Raji (cell line): ENCODE results near the gene KRT73.

Experiments
- POLR2A ChIP-seq: IDR thresholded peaks from 2 replicates; pipeline ENCODE4 v1.6.1; 2011; ENCODE audit warnings: low read depth, low read length, control low read depth; ENCODE audit not compliant: insufficient read depth

Gene KRT73

DNA sequence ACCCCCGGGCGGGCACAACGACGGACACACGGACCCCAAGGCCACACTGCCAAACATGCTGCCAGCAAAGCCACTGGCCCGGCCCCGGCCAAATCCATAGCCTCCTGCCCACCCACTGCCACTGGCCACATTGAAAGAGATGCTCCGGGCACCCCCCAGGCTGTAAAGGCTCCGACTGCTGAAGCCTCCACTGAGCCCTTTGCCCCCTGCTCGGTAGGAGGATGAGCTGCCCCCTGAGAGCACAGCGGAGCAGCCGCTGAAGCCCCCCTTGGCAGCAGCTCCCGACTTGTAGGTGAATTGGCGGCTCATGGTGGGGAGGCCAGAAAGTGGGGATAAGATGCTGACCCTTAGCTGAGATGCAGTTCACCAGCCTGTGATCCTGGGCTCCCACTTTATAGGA is at the start of gene KRT73:
Gene KRT73, minus strand, starts transcription at position 344 of the 400 bp plus-strand sequence. Its CDS starts 35 bp downstream, at position 309.
- TF ChIP-seq POLR2A, result no peak

- no peak for TF ChIP-seq POLR2A
Observed at GRCh38 chr12:52667931-52668330, 49.6 kb upstream of the KRT73 start.

GRCh38 chr12:52667509-52667908 is 49.1 kb upstream of the KRT73 start:
- no peak for TF ChIP-seq POLR2A

- no peak for TF ChIP-seq POLR2A
Observed at GRCh38 chr12:52666471-52666870, 48.1 kb upstream of the KRT73 start.

- no peak for TF ChIP-seq POLR2A
Observed at GRCh38 chr12:52663420-52663819, 45.1 kb upstream of the KRT73 start.

DNA sequence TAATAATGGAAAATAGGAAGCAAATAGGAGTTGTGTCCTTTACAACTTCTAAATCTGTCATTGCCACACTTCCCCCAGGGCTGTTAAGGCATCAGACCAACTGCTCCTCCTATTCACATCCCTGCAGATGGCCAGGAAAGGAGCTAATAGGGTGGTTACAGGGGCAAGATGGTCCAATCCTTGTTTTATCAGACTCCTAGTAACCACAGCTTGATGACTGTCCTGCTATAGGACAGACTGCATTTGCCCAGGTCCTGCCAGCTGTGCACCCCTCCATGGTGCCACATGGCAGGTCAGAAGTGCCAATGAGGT is 44.5 kb upstream of the KRT73 start:
- TF ChIP-seq POLR2A, result no peak

- TF ChIP-seq POLR2A, result no peak
Observed at GRCh38 chr12:52662093-52662917, 43.9 kb upstream of the KRT73 start.

DNA sequence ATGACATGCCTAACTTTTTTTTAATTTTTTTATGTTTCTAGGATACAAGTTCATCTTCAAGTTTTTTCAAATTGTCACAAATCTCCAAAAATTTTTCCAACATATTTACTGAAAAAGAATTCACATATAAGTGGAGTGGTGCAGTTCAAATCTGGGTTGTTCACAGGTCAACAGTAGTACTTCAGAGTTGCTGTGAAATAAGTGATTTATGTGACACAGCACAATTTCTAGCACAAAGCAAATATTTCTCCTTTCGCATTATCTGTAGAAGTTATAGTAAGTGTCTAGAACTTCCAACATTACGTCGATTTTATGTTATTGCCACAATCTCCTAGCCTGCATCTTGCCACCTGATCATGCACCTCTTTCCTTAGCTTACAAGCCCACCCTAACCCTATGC is 43.3 kb upstream of the KRT73 start:
- TF ChIP-seq POLR2A, result no peak

GRCh38 chr12:52660934-52661499 is 42.7 kb upstream of the KRT73 start:
- TF ChIP-seq POLR2A, result no peak

- TF ChIP-seq POLR2A, result no peak
Observed at GRCh38 chr12:52659951-52660350, 41.6 kb upstream of the KRT73 start.

- TF ChIP-seq POLR2A, result no peak
Observed at GRCh38 chr12:52659395-52659794, 41.0 kb upstream of the KRT73 start.

GRCh38 chr12:52658196-52658595 is 39.8 kb upstream of the KRT73 start:
- no peak for TF ChIP-seq POLR2A

DNA sequence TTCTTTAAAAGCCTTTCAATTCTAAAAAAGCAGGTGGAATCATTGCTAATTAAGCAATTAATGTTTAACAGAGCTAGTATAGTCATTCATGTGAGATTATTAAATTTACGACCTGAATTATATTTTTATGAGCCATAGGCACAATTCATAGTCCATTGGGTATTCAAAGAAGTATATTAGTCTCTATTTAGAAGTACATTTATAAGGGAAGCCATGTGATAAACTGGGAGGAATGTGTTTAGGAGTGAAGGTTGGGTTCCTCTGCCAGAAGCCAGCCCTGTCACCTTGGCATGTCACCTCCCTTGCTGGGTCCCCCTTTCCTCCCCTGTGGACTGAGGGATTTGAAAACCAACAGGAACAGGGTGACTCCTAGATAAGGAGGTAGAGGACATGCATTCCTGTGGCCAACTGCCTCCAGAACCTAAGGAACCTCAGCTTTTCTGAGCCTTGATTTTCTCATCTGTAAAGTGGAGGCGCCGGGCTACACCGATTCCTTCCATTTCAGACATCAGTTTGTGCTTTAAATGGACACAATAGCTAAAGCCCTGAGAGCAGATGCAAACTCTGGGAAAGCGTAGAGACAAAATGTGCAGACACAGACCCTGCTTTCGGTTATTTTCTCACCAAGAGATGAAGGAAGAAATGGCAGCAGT is 39.0 kb upstream of the KRT73 start:
- TF ChIP-seq POLR2A, result no peak

DNA sequence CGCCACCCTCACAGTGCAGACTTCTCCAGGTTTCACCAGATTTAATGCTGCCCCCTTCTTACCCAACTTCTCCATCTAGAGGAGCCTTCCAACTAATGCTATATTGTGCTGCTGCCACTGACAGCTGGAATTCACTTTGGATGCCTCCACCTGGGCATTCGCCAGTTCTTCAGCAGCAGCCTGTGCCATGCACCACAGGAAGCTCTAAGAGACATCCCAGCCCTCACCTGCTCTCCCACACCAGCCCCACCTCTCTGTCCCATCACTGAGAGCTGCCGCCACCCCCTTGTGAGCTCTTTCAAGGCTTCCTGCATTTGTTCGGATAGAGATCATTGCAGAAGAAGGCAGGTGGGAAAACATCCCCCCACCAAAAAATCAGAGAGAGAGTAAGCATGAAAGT is 38.3 kb upstream of the KRT73 start:
- no peak for TF ChIP-seq POLR2A

DNA sequence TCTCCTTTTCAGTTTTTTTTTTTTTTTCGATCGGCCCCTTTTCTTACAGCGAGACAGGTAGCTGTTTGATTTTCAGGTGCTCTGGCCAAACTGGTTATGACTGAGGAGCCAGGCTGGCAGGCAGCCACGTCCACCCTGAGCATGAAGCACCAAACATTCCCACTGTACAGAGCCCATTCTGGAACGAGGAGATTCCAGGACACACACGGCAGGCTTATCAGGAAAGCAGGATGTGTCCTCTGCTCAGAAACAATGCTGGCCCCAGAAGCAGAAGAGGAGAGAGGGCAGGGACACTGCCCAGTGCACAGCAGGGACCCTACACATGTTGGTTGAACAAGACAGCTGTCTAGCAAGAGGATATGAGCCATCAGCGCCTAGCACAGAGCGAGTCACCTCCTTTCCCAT is 37.4 kb upstream of the KRT73 start:
- TF ChIP-seq POLR2A, result no peak

- no peak for TF ChIP-seq POLR2A
Observed at GRCh38 chr12:52655251-52655650, 36.9 kb upstream of the KRT73 start.
